HG02642 (cell line): ENCODE measurements around the gene HAT1.
"Not testable (repeated sequence)": the region's sequence is repeated elsewhere in the genome, so short reads cannot be mapped to it uniquely, and the experiment has no call there.

Experiments used
- ATAC-seq: cut with Tn5 transposase; IDR thresholded peaks from one replicate; pipeline ENCODE4 v1.9.1; 2021; ENCODE audit warnings: mild to moderate bottlenecking; ENCODE audit not compliant: unreplicated experiment, poor library complexity

The HAT1 gene

DNA sequence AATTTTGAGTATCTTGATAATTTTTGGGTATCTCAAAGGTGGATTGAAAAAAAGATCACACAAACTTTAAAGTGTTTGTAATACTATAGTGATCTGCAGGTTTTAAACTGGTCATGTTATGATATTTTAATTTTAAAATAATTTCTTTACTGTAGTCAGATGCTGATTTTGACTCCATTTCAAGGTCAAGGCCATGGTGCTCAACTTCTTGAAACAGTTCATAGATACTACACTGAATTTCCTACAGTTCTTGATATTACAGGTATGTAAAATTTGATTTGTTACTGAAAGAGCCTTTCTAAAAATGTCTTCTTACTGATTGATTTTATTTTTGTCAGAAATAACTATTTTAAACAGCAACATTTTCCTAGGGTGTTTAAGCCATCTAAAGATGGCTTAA is 44.4 kb downstream of the HAT1 start:
- ATAC-seq = no peak

DNA sequence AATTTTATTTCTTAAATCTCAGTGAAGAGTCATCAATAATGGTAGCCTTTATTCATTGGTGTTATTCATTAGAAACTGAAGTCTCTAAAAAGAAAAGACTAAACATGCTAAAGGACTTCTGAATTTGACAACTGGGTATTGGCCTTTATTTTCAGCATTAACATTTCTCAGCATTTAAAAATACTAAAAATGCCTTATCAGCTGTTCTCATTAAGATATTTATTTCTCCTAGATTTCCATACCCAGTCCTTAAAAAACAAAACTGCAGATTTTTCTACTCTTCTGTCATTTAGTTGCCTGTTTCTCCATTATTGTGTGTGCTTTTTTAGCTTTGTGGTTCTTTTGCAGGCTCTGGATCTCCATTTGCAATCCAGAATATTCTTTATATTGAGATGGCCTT is 46.2 kb downstream of the HAT1 start:
- no peak for ATAC-seq

- no peak for ATAC-seq
Observed at GRCh38 chr2:171972329-171972982, 50.2 kb downstream of the HAT1 start.

DNA sequence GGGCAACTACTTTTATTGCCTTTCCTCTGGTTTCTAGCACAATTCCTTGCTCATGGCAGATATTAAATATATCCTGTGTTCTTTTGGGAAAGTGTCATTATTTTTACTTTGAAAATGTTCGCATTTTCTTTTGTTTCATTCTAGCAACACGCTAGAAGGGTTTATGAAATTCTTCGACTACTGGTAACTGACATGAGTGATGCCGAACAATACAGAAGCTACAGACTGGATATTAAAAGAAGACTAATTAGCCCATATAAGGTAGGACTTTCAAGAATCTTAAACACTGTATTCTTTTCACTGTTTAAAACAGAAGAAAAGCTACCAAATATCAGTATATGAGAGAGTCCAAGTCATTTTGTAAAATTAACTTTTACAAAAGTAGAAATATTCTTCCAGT is 56.8 kb downstream of the HAT1 start:
- no peak for ATAC-seq

GRCh38 chr2:171983924-171984323 is 61.7 kb downstream of the HAT1 start:
- not testable (repeated sequence) for ATAC-seq

- no peak for ATAC-seq
Observed at GRCh38 chr2:171985076-171985475, 62.8 kb downstream of the HAT1 start.

DNA sequence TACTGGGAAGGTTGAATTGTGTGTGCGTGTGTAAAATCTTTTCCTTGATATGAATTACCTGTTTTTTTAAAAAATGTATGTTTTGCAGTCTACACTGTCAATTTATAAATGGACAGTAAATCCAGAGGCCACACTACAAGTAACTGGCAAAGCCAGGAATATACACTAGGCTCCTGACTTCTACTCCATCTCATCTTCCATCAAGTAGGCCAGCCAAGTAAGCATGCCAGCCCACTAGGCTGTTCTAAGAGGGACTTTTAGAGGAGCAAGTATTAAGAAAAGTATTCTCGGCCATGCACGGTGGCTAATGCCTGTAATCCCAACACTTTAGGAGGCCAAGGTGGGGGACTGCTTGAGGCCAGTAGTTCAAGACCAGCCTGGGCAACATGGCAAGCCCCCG is 64.5 kb downstream of the HAT1 start:
- ATAC-seq = no peak

- no peak for ATAC-seq
Observed at GRCh38 chr2:171991027-171991426, 68.8 kb downstream of the HAT1 start.

DNA sequence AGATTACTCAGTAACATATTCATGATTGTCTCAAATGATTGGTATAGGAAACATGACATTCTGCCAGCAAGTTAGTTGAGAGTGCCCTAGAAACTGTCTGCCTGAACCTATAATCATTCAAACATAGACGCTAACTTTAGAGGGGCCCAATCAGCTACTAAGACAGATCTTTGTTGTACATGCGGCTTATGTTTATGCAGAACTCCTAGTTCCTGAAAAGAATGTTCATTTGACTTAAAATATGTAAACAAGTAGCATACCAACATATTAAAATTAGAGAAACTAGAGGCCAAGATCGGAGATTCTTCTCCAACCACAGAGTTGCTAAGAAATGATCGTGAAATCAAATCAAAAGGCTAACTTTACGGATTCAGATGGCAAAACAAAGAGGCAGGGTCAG is 73.3 kb downstream of the HAT1 start:
- ATAC-seq = no peak

- no peak for ATAC-seq
Observed at GRCh38 chr2:171996021-171996420, 73.8 kb downstream of the HAT1 start.

DNA sequence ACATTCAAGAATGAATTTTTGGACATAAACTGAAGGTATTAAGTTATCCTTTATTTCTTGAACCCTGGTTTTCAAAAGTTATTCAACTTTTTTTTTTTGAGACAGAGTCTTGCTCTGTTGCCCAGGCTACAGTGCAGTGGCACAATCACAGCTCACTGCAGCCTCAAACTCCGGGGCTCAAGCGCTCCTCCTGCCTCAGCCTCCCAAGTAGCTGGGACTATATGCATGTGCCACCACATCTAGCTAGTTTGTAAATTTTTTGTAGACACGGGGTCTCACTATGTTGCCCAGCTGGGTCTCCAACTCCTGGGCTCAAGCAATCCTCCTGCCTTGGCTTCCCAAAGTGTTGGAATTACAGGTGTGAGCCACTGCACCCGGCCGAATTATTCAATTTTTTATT is 74.8 kb downstream of the HAT1 start:
- not testable (repeated sequence) for ATAC-seq

GRCh38 chr2:171999161-171999560 is 76.9 kb downstream of the HAT1 start:
- ATAC-seq = no peak

- peak; percentile 97 for ATAC-seq
Observed at GRCh38 chr2:171999604-172000469, 77.6 kb downstream of the HAT1 start, which contains the start of gene METAP1D. METAP1D (plus strand) TSS chr2:171999953; CDS start chr2:171999970, 17 bp downstream.

DNA sequence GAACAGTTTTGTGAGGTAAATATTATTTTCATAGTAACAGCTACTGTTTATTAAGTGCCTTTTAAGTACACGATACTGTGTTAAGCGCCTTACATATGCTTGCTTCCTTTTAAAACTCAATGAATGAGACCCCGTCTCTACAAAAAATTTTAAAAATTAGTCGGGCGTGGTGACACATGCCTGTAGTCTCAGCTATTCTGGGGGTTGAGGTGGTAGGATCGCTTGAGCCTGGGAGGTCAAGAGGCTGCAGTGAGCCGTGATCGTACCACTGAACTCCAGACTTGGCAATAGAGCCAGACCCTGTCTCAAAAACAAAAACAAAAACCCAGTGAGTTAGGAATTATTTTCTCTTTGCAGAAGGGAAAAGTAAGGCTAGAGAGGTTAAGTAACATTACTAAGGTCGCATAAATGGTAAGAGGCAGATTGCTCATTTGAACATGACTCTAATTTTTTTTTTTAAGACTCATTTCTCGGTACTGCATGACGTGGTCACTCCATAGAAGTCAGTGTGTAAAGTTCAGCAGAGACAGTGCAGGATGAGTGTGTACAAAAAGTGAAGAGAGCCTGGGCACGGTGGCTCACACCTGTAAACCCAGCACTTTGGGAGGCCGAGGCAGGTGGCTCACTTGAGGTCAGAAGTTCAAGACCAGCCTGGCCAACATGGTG is 78.6 kb downstream of the HAT1 start:
- ATAC-seq = no peak

- no peak for ATAC-seq
Observed at GRCh38 chr2:172007372-172007771, 85.1 kb downstream of the HAT1 start.

- no peak for ATAC-seq
Observed at GRCh38 chr2:172009823-172010222, 87.6 kb downstream of the HAT1 start.

DNA sequence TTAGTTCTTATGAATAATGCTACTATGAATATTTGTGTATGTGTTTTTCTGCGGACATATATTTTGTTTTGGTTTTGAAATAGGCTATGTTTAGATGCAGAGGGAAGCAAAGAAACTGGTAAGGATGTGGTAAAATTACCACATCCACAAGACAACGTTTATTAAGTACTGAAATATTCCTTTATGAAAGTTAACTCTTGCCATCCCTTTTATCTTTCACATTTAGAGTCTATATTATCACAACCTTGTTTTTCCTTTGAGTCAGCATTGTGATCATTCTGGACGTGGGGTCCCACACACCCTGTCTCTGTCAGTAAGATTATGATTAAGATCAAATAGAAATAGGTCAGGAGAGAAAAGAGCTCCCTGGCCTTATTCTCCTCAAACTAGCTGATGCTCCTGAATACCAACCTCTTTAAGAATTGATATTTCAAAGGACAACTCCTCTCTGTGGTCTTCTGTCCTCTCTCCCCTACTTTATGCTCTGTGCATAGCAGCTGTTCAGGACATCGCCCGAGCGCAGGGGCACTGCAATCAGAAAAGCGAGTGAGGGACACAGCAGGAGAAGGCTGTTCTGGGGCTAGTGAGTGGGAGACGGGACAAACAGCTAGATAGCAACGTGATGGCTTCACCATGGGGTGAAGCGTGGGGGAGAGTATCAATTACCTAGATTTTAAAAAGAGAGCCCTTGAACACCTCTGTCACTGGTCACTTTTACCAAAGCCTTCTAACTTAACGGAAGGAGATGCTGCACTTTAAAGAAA is 89.7 kb downstream of the HAT1 start:
- no peak for ATAC-seq

DNA sequence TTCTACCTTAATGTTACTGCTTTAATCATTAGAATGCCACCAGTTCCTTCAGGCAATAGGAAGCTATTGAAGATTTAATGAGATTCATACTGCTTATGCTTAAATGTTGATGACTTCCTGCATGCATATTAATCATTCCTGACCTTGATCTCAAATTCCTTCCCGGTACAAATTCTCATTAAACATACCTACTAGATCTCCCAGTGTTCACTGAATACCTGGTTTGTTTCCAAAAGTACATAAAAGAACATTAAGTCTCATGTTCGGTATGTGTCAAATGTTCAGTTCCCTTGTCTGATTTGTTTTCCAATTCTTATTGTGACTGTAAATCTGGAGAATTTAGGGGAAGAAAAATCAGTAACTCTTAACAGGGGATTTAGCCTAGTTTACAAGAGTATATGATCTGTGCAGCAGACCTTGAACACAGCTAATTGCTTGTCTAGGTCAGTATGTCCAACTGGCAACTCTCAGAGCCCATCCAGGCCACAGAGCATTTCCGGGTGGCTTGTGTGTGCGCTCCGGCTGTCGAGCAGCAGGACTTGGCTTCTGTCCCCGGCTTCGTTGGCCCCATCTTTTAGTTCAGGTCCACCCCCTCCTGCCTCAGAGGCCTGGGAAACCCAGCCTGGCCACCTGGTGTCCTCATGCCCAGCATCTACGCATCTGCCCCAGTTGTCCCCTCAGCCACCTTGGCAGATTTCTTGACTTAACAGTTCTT is 90.6 kb downstream of the HAT1 start:
- no peak for ATAC-seq

DNA sequence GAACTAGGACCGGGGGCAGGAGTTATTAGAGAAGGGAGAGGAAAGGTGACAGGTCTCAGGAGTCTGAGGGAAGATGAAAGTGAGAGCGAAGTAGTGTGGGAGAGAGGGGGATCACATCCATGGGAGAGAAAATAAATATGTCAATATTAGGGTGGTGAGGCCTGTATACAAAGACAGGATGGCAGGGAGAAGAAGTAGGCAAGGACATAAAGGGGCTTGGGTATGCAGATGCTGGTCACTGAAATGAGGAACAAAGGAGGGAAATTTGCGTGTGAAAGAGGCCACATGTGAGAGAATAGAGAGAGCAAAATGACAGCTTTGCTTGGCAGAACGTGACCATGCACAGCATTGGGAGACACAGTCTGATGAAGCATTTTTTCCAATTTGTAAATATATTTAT is 91.1 kb downstream of the HAT1 start:
- ATAC-seq = no peak
